Spleen (tissue), 11 donors: ENCODE measurements around the gene ASTL. TPM values are rescaled to one million over a fixed set of nuclear protein-coding genes. Genes with fewer than 3 reads are reported as not detected.
"Not testable (repeated sequence)": the region's sequence is repeated elsewhere in the genome, so short reads cannot be mapped to it uniquely, and the experiment has no call there.

Experiments used
- DNase-seq: peaks from one replicate; pipeline ENCODE4 v3.0.0-alpha.2; 2020
- H3K27ac ChIP-seq, 8 donors: fragments of 200-600 bp; sonication (generic) in 7 of 8; 1 replicate in 4 of 8; 2 replicates in 4 of 8; pipeline versions ENCODE4 v1.5.0 to v1.8.0; 2016 to 2021; ENCODE audit warnings: inconsistent platforms in 4 of 8, mild to moderate bottlenecking in 4 of 8, moderate library complexity in 1 of 8
- H3K27me3 ChIP-seq, 7 donors: fragments of 200-600 bp; sonication (generic) in 6 of 7; replicated peaks in 1 of 7; 1 replicate in 4 of 7; 2 replicates in 3 of 7; pipeline versions ENCODE4 v1.5.0 to v1.8.0; 2016 to 2021; ENCODE audit warnings: inconsistent platforms in 3 of 7, mild to moderate bottlenecking in 1 of 7
- H3K36me3 ChIP-seq, 6 donors: fragments of 200-600 bp; sonication (generic) in 5 of 6; 1 replicate in 4 of 6; 2 replicates in 2 of 6; pipeline versions ENCODE4 v1.5.0 to v1.8.0; 2016 to 2021; ENCODE audit warnings: inconsistent platforms in 2 of 6
- H3K4me1 ChIP-seq, 6 donors: fragments of 200-600 bp; sonication (generic) in 5 of 6; 1 replicate in 3 of 6; 2 replicates in 3 of 6; pipeline versions ENCODE4 v1.5.0 to v1.8.0; 2016 to 2021; ENCODE audit warnings: inconsistent platforms in 3 of 6
- H3K4me3 ChIP-seq, 8 donors: fragments of 200-600 bp; sonication (generic) in 7 of 8; 1 replicate in 4 of 8; 2 replicates in 4 of 8; pipeline versions ENCODE4 v1.5.0 to v1.8.0; 2016 to 2021; ENCODE audit warnings: inconsistent platforms in 4 of 8, mild to moderate bottlenecking in 4 of 8, moderate library complexity in 2 of 8
- H3K9me3 ChIP-seq, 8 donors: fragments of 200-600 bp; sonication (generic) in 7 of 8; 1 replicate in 4 of 8; 2 replicates in 4 of 8; pipeline versions ENCODE4 v1.5.0 to v1.8.0; 2016 to 2021; ENCODE audit warnings: inconsistent platforms in 4 of 8
- CTCF ChIP-seq, 11 experiments: fragments of 200-600 bp in 7 of 11; fragments of 450-650 bp in 4 of 11; sonication (generic) in 4 of 11; IDR thresholded peaks in 8 of 11; conservative IDR thresholded peaks in 3 of 11; 1 replicate in 7 of 11; 2 replicates in 4 of 11; pipeline versions ENCODE4 v1.4.0 to v1.8.0; 2016 to 2021; ENCODE audit warnings: antibody characterized with exemption in 11 of 11, inconsistent platforms in 4 of 11, mild to moderate bottlenecking in 1 of 11
- POLR2A ChIP-seq, 3 donors: fragments of 450-650 bp; IDR thresholded peaks; one replicate each; pipeline ENCODE4 v1.5.1; 2017; ENCODE audit warnings: antibody characterized with exemption in 3 of 3, mild to moderate bottlenecking in 1 of 3
- POLR2AphosphoS5 ChIP-seq, 3 donors: sonication (generic); formaldehyde crosslinking; IDR thresholded peaks; one replicate each; pipeline ENCODE4 v1.5.1; 2017; ENCODE audit warnings: antibody characterized with exemption in 3 of 3
- WGBS, 5 donors: extraction: QIAGEN DNeasy Blood & Tissue Kit in 3 of 5; methylation state at CpG; one replicate each; pipeline versions ENCODE4 v1.1.5 to v1.1.7; 2013 to 2018; 5-methylcytosine and 5-hydroxymethylcytosine counted together
- intact Hi-C: fragments of 100-400 bp; cut with DNase I; formaldehyde crosslinking; loops from one replicate; pipeline ENCODE4 v1.15.0; 2023; ENCODE audit warnings: low total_unique reads
- polyA plus RNA-seq, 3 donors: library from polyadenylated mRNA; stranded (reverse); fragments of 200-250 nt; gene quantifications; one replicate each; pipeline ENCODE4 v1.2.1, GENCODE V29; 2013
- total RNA-seq, 7 donors: library from RNA; depleted of rRNA in 3 of 7; stranded (reverse); fragments of >200 nt in 3 of 7; fragmentation: NEBNext Ultra II Directional in 4 of 7; extraction: Animal tissue kit (Norgen Biotek cat#: 25700) in 4 of 7; gene quantifications; one replicate each; pipeline versions ENCODE4 v1.1.0 to v1.2.1, GENCODE V29; 2016 to 2021
- donor health status: healthy with polysubstance abuse.
- donor health status: DM: no; HTN: no; CAD: no; lungs with moderate emphysema.
- donor health status: DM: no; HTN: no; CAD: no.
- donor health status: Bipolar disorder and iron deficiency.
- donor health status: healthy.
- donor health status: DM: no; HTN: no; CAD: no.
- donor health status: DM: yes; HTN: yes; CAD: no.

The ASTL gene
- total and polyA plus RNA-seq, 10 donors: 0.24 to 2.2 (median 0.52) TPM; not detected in 1

- Histone ChIP-seq H3K36me3 (peaks cover 0 to 33% (median 0%) of the 10 kb centered on the region in 6 donors), H3K9me3 (no peaks in the 10 kb centered on the region), H3K4me3 (peak overlapping the region; percentile 58 to 91 (median 67)), H3K4me1 (peaks cover 27 to 87% (median 67%) of the 10 kb centered on the region in 6 donors), H3K27ac (peak overlapping the region in 7 of 8 donors; percentile 51 to 95 (median 91)), H3K27me3 (no peaks in the 10 kb centered on the region)
- WGBS, 5 donors: 64 to 77% (median 69%) methylated on average over 4 to 10 of the region's 10 CpGs
- intact Hi-C loops: no loop called here
- no peak for TF ChIP-seq CTCF (IDR thresholded peaks at IDR 0.05 in 8 of 11, conservative IDR thresholded peaks at IDR 0.05 in 3 of 11)
- no peak for TF ChIP-seq POLR2A (IDR thresholded peaks at IDR 0.05)
- peak in 2 of 3 donors; percentile 24 to 53 for TF ChIP-seq POLR2AphosphoS5 (IDR thresholded peaks at IDR 0.05)
- peak; percentile 66 for DNase-seq
These were observed 5.0 kb upstream of the ASTL start for GRCh38 chr2:96143231-96143847.

DNA sequence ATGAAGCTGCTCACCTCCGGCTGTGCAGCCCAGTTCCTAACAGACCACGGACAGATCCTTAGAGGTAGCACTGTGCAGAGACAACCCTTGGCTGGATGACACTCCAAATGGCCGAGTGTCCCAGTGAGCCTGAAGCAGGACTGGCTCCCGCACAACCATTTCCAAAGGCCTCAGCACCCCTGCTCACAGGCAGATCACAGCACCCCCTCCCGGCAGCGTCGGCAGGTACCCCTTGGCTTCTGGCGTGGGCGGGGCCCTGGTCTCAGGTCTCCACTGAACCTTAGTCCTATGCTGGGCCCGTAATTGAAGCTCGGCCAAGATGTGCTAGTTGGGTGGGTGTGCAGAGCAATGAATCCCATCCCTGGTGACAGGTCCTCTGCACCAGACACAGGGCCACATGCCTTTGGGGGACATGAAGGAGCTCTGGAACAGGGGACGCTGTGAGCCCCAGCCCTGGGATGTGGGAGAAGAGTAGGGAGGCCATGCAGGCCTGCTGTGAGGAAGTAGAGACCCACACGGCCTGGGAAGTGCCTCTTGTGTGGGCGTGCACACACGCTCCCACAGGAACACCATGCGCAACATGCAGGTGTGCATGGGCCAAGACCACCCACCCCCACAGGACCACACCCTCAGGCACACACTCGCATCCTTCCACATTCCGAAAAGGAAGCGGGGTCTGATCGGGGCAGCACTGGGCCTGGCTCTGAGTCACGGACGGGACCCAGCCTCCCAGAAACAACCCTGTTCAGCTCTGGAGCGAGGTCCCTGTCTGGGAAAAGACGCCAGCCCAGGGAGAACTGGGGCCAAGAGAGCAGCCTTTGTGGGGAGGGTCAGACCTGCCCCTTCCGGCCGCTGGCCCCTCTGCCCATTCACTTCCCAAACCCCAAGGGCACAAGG, 4.2 kb upstream of the ASTL start:
- 65 to 82% (median 76%) methylated on average over 15 to 26 of the region's 26 CpGs for WGBS, 5 donors
- TF ChIP-seq CTCF (IDR thresholded peaks at IDR 0.05 in 8 of 11, conservative IDR thresholded peaks at IDR 0.05 in 3 of 11) (peak in 6 of 11 experiments; percentile 17 to 46 (median 34)), POLR2AphosphoS5 (IDR thresholded peaks at IDR 0.05) (peak; percentile 61 to 77 (median 76)), POLR2A (IDR thresholded peaks at IDR 0.05) (no peak)
- H3K9me3 ChIP-seq: no peaks in the 10 kb centered on the region
- peaks cover 0 to 33% (median 0%) of the 10 kb centered on the region in 6 donors for H3K36me3 ChIP-seq
- intact Hi-C loops: no loop called here
- peak overlapping the region in 6 of 8 donors; percentile 58 to 91 (median 69) for H3K4me3 ChIP-seq
- DNase-seq: peak; percentile 84
- no peaks in the 10 kb centered on the region for H3K27me3 ChIP-seq
- peak overlapping the region in 7 of 8 donors; percentile 4 to 95 (median 91) for H3K27ac ChIP-seq
- peaks cover 18 to 86% (median 58%) of the 10 kb centered on the region in 6 donors for H3K4me1 ChIP-seq

- intact Hi-C loops: not testable (repeated sequence)
- peaks cover 10 to 78% (median 50%) of the 10 kb centered on the region in 6 donors for H3K4me1 ChIP-seq
- TF ChIP-seq POLR2AphosphoS5 (IDR thresholded peaks at IDR 0.05) (peak in 1 of 3 donors; percentile 2), POLR2A (IDR thresholded peaks at IDR 0.05) (peak in 1 of 3 donors; percentile 7)
These were observed 3.3 kb upstream of the ASTL start for GRCh38 chr2:96141624-96141967.

DNA sequence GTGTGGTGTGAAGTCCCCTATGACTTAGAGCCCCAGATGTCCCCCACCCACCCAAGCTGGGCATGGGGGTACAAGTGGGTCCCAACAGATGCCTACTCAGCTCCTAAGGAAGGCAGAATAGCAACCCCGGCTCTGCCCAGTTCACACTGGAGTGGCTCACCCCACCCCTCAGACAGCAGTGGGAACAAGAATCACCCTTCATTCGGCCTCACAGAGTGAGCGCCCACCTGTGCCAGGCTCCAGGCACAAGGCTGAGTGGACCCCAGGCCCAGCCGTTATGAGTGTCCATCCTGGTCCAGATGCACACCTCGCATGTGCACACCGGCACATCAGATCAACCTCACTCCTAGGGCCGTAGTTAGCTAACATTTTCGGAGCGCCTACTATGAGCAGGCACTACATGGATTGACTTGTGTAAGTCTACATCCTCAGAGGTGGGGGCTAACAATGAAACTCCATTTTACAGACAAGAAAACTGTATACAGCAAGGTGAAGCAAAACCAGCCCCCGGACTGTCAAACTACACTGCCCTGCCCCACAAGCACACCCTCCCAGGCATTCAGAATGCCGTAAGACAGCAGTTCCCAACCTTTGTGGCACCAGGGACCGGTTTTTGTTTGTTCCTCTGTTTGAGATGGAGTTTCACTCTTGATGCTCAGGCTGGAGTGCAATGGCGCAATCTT, 2.8 kb upstream of the ASTL start:
- peak; percentile 70 for DNase-seq

More at GRCh38 chr2:96141624-96141967, 3.3 kb upstream of the ASTL start:
- peak; percentile 35 for DNase-seq
- WGBS, 5 donors: 87 to 97% (median 94%) methylated on average over 5 of the region's 5 CpGs
- Histone ChIP-seq H3K36me3 (peaks cover 0 to 33% (median 0%) of the 10 kb centered on the region in 6 donors), H3K4me3 (peak overlapping the region in 3 of 8 donors; percentile 67 to 91 (median 73)), H3K27ac (peak overlapping the region in 2 of 8 donors; percentile 92 to 95)
- H3K9me3 ChIP-seq, H3K27me3 ChIP-seq: not testable (repeated sequence)

More for the DNA sequence above, 2.8 kb upstream of the ASTL start:
- intact Hi-C loops: no loop called here
- H3K9me3 ChIP-seq: no peaks in the 10 kb centered on the region
- H3K27me3 ChIP-seq: no peaks in the 10 kb centered on the region
- peak overlapping the region in 1 of 8 donors; percentile 91 for H3K4me3 ChIP-seq
- H3K36me3 ChIP-seq: peaks cover 0 to 33% (median 0%) of the 10 kb centered on the region in 6 donors
- no peak overlapping the region for H3K27ac ChIP-seq
- H3K4me1 ChIP-seq: peaks cover 5 to 73% (median 45%) of the 10 kb centered on the region in 6 donors
- 88 to 95% (median 89%) methylated on average over 12 to 13 of the region's 13 CpGs for WGBS, 5 donors
- TF ChIP-seq POLR2A (IDR thresholded peaks at IDR 0.05) (no peak), POLR2AphosphoS5 (IDR thresholded peaks at IDR 0.05) (peak; percentile 57 to 79 (median 60))
